ENCODE results near the gene APOC3. TPM values are rescaled to one million over a fixed set of nuclear protein-coding genes. Genes with fewer than 3 reads are reported as not detected.

Gene APOC3
- total and polyA plus RNA-seq, 2 experiments from 2014 or later: not detected

DNA sequence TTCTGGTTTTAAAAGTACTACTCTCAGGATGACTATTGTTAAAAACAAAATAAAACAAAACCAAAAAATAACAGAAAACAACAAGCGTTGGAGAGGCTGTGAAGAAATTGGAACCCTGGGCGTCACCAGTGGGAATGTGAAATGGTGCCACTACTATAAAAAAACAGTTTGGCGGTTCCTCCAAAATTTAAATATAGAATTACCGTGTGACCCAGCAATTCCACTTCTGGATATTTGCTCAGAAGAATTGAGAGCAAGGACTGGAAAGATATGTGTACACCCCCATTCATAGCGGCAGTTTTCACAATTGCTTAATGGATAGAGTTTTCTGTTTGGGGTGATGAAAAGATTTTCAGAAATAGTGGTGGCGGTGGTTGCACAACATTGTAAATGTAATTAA is 15.2 kb upstream of the APOC3 start (continued):
- TF ChIP-seq, protein P1, sequence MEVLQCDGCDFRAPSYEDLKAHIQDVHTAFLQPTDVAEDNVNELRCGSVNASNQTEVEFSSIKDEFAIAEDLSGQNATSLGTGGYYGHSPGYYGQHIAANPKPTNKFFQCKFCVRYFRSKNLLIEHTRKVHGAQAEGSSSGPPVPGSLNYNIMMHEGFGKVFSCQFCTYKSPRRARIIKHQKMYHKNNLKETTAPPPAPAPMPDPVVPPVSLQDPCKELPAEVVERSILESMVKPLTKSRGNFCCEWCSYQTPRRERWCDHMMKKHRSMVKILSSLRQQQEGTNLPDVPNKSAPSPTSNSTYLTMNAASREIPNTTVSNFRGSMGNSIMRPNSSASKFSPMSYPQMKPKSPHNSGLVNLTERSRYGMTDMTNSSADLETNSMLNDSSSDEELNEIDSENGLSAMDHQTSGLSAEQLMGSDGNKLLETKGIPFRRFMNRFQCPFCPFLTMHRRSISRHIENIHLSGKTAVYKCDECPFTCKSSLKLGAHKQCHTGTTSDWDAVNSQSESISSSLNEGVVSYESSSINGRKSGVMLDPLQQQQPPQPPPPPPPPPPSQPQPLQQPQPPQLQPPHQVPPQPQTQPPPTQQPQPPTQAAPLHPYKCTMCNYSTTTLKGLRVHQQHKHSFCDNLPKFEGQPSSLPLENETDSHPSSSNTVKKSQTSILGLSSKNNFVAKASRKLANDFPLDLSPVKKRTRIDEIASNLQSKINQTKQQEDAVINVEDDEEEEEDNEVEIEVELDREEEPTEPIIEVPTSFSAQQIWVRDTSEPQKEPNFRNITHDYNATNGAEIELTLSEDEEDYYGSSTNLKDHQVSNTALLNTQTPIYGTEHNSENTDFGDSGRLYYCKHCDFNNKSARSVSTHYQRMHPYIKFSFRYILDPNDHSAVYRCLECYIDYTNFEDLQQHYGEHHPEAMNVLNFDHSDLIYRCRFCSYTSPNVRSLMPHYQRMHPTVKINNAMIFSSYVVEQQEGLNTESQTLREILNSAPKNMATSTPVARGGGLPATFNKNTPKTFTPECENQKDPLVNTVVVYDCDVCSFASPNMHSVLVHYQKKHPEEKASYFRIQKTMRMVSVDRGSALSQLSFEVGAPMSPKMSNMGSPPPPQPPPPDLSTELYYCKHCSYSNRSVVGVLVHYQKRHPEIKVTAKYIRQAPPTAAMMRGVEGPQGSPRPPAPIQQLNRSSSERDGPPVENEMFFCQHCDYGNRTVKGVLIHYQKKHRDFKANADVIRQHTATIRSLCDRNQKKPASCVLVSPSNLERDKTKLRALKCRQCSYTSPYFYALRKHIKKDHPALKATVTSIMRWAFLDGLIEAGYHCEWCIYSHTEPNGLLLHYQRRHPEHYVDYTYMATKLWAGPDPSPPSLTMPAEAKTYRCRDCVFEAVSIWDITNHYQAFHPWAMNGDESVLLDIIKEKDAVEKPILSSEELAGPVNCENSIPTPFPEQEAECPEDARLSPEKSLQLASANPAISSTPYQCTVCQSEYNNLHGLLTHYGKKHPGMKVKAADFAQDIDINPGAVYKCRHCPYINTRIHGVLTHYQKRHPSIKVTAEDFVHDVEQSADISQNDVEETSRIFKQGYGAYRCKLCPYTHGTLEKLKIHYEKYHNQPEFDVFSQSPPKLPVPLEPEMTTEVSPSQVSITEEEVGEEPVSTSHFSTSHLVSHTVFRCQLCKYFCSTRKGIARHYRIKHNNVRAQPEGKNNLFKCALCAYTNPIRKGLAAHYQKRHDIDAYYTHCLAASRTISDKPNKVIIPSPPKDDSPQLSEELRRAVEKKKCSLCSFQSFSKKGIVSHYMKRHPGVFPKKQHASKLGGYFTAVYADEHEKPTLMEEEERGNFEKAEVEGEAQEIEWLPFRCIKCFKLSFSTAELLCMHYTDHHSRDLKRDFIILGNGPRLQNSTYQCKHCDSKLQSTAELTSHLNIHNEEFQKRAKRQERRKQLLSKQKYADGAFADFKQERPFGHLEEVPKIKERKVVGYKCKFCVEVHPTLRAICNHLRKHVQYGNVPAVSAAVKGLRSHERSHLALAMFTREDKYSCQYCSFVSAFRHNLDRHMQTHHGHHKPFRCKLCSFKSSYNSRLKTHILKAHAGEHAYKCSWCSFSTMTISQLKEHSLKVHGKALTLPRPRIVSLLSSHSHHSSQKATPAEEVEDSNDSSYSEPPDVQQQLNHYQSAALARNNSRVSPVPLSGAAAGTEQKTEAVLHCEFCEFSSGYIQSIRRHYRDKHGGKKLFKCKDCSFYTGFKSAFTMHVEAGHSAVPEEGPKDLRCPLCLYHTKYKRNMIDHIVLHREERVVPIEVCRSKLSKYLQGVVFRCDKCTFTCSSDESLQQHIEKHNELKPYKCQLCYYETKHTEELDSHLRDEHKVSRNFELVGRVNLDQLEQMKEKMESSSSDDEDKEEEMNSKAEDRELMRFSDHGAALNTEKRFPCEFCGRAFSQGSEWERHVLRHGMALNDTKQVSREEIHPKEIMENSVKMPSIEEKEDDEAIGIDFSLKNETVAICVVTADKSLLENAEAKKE (CRISPR knock-in tag; IDR thresholded peaks at IDR 0.05): no peak

DNA sequence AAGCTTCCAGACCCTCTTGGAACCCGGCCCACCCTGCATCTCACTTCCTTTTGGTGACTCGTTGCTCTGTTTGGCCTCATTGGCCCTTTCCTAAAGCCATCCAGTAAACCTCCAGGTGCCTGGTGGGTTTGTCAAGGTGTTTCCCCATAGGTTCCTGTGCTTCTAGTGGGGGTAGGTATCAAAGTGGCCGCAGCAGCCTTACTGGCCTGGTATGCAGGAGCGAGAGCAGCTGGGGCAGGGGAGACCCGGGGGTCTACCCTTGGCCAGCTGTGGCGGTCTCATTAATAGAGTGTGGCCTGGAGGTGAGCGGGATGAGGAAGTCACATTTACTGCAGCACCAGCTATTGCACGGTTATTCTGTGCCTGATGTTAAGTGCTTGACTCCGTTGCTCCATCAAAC is 10.7 kb upstream of the APOC3 start:
- Histone ChIP-seq H3K4me1 (ENCODE audit: insufficient read depth) (no peaks in the 10 kb centered on the region), H3K4me3 (no peak overlapping the region), H3K27ac (ENCODE audit: low read depth) (no peak overlapping the region), H3K4me2 (no peak overlapping the region), H3K79me2 (replicated peaks; ENCODE audit: insufficient read depth) (no peaks in the 10 kb centered on the region), H2AFZ (no peak overlapping the region), H3F3A (replicated peaks; ENCODE audit: low read depth) (no peaks in the 10 kb centered on the region), H3K36me3 (ENCODE audit: insufficient read depth) (no peaks in the 10 kb centered on the region), H3K9me2 (ENCODE audit: insufficient read depth) (0 out of 2 replicates have a peak, but pooled peaks cover 3% of the 10 kb centered on the region), H4K20me1 (replicated peaks; ENCODE audit: insufficient read depth) (no peaks in the 10 kb centered on the region), H3K27me3 (ENCODE audit: insufficient read depth) (no peaks in the 10 kb centered on the region)
- Mint-ChIP-seq H3K27ac (no peak overlapping the region), H3K36me3 (ENCODE audit: low read depth) (no peaks in the 10 kb centered on the region), H3K27me3 (ENCODE audit: insufficient read depth, low read depth, poor library complexity) (peaks cover 6% of the 10 kb centered on the region), H3K4me3 (no peak overlapping the region), H3K4me1 (peaks cover 5% of the 10 kb centered on the region; the same call in 2 of the 3 replicates), H3K9me3 (no peaks in the 10 kb centered on the region)
- no peak for ATAC-seq
- DNase-seq (ENCODE audit: low spot score): no peak
- TF ChIP-seq STAT1 (IDR thresholded peaks at IDR 0.05; ENCODE audit: unreplicated experiment) (no peak), JUNB (IDR thresholded peaks at IDR 0.05; ENCODE audit: unreplicated experiment) (no peak)
- TF ChIP-seq, protein P2, sequence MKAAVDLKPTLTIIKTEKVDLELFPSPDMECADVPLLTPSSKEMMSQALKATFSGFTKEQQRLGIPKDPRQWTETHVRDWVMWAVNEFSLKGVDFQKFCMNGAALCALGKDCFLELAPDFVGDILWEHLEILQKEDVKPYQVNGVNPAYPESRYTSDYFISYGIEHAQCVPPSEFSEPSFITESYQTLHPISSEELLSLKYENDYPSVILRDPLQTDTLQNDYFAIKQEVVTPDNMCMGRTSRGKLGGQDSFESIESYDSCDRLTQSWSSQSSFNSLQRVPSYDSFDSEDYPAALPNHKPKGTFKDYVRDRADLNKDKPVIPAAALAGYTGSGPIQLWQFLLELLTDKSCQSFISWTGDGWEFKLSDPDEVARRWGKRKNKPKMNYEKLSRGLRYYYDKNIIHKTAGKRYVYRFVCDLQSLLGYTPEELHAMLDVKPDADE (IDR thresholded peaks at IDR 0.05): no peak
- TF ChIP-seq, protein P1 (CRISPR knock-in tag; IDR thresholded peaks at IDR 0.05): no peak

Data from GM23338 (cell line).